NK-92 treated with Interleukin-12 subunit alpha and Interleukin-12 subunit beta, amount 100 ng/mL, for 24 hours (cell line): ENCODE measurements around the gene MEGF11.

Source experiments
- DNase-seq: peaks from one replicate; lab custom pipeline; 2025; lab: John Stamatoyannopoulos, UW

MEGF11 gene

GRCh38 chr15:65969865-65970816 lies 283.4 kb downstream of the MEGF11 start:
- DNase-seq, result no peak

- no peak for DNase-seq
Observed at GRCh38 chr15:65968511-65968910, 285.0 kb downstream of the MEGF11 start.

- no peak for DNase-seq
Observed at GRCh38 chr15:65964792-65965433, 288.6 kb downstream of the MEGF11 start.

GRCh38 chr15:65963911-65964482 lies 289.6 kb downstream of the MEGF11 start:
- no peak for DNase-seq

- DNase-seq, result no peak
Observed at GRCh38 chr15:65963358-65963757, 290.2 kb downstream of the MEGF11 start.

GRCh38 chr15:65962187-65962586 lies 291.4 kb downstream of the MEGF11 start:
- no peak for DNase-seq

- DNase-seq, result no peak
Observed at GRCh38 chr15:65960586-65960985, 293.0 kb downstream of the MEGF11 start.

GRCh38 chr15:65958835-65959234 lies 294.7 kb downstream of the MEGF11 start:
- no peak for DNase-seq

GRCh38 chr15:65957451-65957850 lies 296.1 kb downstream of the MEGF11 start:
- no peak for DNase-seq

- no peak for DNase-seq
Observed at GRCh38 chr15:65956899-65957298, 296.7 kb downstream of the MEGF11 start.

GRCh38 chr15:65956307-65956706 lies 297.2 kb downstream of the MEGF11 start:
- no peak for DNase-seq

GRCh38 chr15:65954289-65954741 lies 299.2 kb downstream of the MEGF11 start:
- no peak for DNase-seq

GRCh38 chr15:65953622-65954021 lies 299.9 kb downstream of the MEGF11 start:
- DNase-seq, result no peak

GRCh38 chr15:65952391-65953053 lies 301.0 kb downstream of the MEGF11 start:
- DNase-seq, result no peak

GRCh38 chr15:65951007-65951406 lies 302.5 kb downstream of the MEGF11 start:
- no peak for DNase-seq

GRCh38 chr15:65949491-65949890 lies 304.1 kb downstream of the MEGF11 start:
- no peak for DNase-seq

GRCh38 chr15:65949011-65949410 lies 304.5 kb downstream of the MEGF11 start:
- no peak for DNase-seq

- DNase-seq, result no peak
Observed at GRCh38 chr15:65948383-65948782, 305.2 kb downstream of the MEGF11 start.

GRCh38 chr15:65947041-65947440 lies 306.5 kb downstream of the MEGF11 start:
- no peak for DNase-seq

- no peak for DNase-seq
Observed at GRCh38 chr15:65945616-65946015, 307.9 kb downstream of the MEGF11 start.

- DNase-seq, result no peak
Observed at GRCh38 chr15:65944404-65944803, 309.1 kb downstream of the MEGF11 start.

- no peak for DNase-seq
Observed at GRCh38 chr15:65942436-65942835, 311.1 kb downstream of the MEGF11 start.

- no peak for DNase-seq
Observed at GRCh38 chr15:65940618-65940909, 313.0 kb downstream of the MEGF11 start.
